Suprapubic skin (tissue), 4 donors: ENCODE data around the gene WFDC1. TPM values are rescaled to one million over a fixed set of nuclear protein-coding genes. Genes with fewer than 3 reads are reported as not detected.

Source experiments
- DNase-seq, 2 donors: peaks; one replicate each; pipeline ENCODE4 v3.0.0-alpha.2; 2019; ENCODE audit warnings: low spot score in 2 of 2
- H3K27ac ChIP-seq: fragments of 200-600 bp; sonication (generic); one replicate; pipeline ENCODE4 v1.5.1; 2019
- H3K27me3 ChIP-seq: fragments of 200-600 bp; sonication (generic); one replicate; pipeline ENCODE4 v1.5.1; 2019
- H3K36me3 ChIP-seq: fragments of 200-600 bp; sonication (generic); one replicate; pipeline ENCODE4 v1.5.1; 2019
- H3K4me1 ChIP-seq: fragments of 200-600 bp; sonication (generic); one replicate; pipeline ENCODE4 v1.5.1; 2019
- H3K4me3 ChIP-seq: fragments of 200-600 bp; sonication (generic); one replicate; pipeline ENCODE4 v1.5.1; 2019; ENCODE audit warnings: mild to moderate bottlenecking
- H3K9me3 ChIP-seq: fragments of 200-600 bp; sonication (generic); one replicate; pipeline ENCODE4 v1.5.1; 2019
- EP300 ChIP-seq: sonication (generic); formaldehyde crosslinking; IDR thresholded peaks from one replicate; pipeline ENCODE4 v1.6.1; 2017; ENCODE audit warnings: antibody characterized with exemption
- POLR2A ChIP-seq, 2 donors: fragments of 450-650 bp; IDR thresholded peaks; one replicate each; pipeline ENCODE4 v1.6.1; 2017; ENCODE audit warnings: antibody characterized with exemption in 2 of 2, mild to moderate bottlenecking in 2 of 2, moderate library complexity in 2 of 2
- POLR2AphosphoS5 ChIP-seq, 3 donors: sonication (generic); formaldehyde crosslinking; IDR thresholded peaks; one replicate each; pipeline ENCODE4 v1.6.1; 2017; ENCODE audit warnings: antibody characterized with exemption in 3 of 3
- WGBS: methylation state at CpG from one replicate; pipeline ENCODE4 v1.1.5; 2018; 5-methylcytosine and 5-hydroxymethylcytosine counted together
- total RNA-seq, 4 donors: library from RNA; depleted of rRNA; stranded (reverse); fragments of >200 nt; gene quantifications; one replicate each; pipeline ENCODE4 v1.1.0, GENCODE V29; 2016
- TF ChIP-seq, protein P1 (sequence below), 2 donors: fragments of 200-600 bp in 1 of 2; fragments of 450-650 bp in 1 of 2; sonication (generic) in 1 of 2; IDR thresholded peaks; one replicate each; pipeline ENCODE4 v1.5.1; 2016 to 2019; ENCODE audit warnings: antibody characterized with exemption in 2 of 2, mild to moderate bottlenecking in 1 of 2, moderate library complexity in 1 of 2

WFDC1 gene
- total RNA-seq, 4 donors from 2014 or later: 0.49 to 1.4 (median 1.3) TPM; not detected in 1

DNA sequence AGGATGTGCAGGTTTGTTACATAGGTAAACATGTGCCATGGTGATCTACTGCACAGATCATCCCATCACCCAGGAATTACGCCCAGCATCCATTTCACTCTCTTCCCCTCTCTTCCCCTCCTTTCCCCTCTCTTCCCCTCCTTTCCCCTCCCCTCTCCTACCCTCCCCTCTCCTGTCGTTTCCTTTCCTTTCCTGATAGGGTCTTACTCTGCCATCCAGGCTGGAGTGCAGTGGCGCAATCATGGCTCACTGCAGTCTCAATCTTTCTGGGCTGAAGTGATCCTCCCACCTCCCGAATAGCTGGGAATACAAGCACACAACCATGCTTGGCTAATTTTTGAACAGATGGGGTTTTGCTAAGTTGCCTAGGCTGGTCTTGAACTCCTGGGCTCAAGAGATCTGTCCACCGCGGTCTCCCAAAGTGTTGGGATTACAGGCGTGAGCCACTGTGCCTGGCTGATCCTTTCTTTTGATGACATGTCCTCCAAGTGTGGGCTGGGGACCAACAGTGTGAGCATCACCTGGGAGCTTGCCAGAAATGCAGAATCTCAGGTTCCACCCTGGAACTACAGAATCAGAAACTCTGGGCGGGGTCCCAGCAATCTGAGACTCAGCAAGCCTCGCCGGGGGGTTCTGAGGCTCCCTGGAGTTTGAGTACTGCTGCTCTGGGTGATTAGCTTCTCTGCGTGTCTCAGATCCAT lies 84.5 kb downstream of the WFDC1 start:
- Histone ChIP-seq H3K36me3 (no peaks in the 10 kb centered on the region), H3K27ac (no peak overlapping the region), H3K4me1 (peaks cover 15% of the 10 kb centered on the region)

More for the DNA sequence above, 84.5 kb downstream of the WFDC1 start:
- TF ChIP-seq POLR2A (IDR thresholded peaks at IDR 0.05) (no peak), EP300 (no peak), POLR2AphosphoS5 (IDR thresholded peaks at IDR 0.05) (no peak)
- TF ChIP-seq, protein P1, sequence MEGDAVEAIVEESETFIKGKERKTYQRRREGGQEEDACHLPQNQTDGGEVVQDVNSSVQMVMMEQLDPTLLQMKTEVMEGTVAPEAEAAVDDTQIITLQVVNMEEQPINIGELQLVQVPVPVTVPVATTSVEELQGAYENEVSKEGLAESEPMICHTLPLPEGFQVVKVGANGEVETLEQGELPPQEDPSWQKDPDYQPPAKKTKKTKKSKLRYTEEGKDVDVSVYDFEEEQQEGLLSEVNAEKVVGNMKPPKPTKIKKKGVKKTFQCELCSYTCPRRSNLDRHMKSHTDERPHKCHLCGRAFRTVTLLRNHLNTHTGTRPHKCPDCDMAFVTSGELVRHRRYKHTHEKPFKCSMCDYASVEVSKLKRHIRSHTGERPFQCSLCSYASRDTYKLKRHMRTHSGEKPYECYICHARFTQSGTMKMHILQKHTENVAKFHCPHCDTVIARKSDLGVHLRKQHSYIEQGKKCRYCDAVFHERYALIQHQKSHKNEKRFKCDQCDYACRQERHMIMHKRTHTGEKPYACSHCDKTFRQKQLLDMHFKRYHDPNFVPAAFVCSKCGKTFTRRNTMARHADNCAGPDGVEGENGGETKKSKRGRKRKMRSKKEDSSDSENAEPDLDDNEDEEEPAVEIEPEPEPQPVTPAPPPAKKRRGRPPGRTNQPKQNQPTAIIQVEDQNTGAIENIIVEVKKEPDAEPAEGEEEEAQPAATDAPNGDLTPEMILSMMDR (IDR thresholded peaks at IDR 0.05): no peak
- 68% methylated on average over 11 of the region's 11 CpGs for WGBS
- H3K9me3 ChIP-seq: no peaks in the 10 kb centered on the region
- H3K4me3 ChIP-seq: no peak overlapping the region
- H3K27me3 ChIP-seq: peaks cover 4% of the 10 kb centered on the region
- DNase-seq: no peak

Other genes starting within 250 kb of the WFDC1 start
- gene MBTPS1, start 177.9 kb upstream of the WFDC1 start, total RNA-seq: 100 to 1,000 TPM in 1 of 4 donors, 10 to 100 TPM in 3; 70.0 to 116 (median 86.5) TPM
- 10 to 100 TPM in 3 of 4 donors, 1 to 10 TPM in 1; 8.3 to 22.8 (median 12.4) TPM for gene HSDL1, start 149.7 kb upstream of the WFDC1 start, total RNA-seq
- gene DNAAF1, start 149.6 kb upstream of the WFDC1 start, total RNA-seq: under 1 TPM in 2 of 4 donors, not detected in 2; 0.72 to 0.89 TPM
- gene TAF1C, start 107.8 kb upstream of the WFDC1 start, total RNA-seq: 10 to 100 TPM; 46.7 to 75.5 (median 55.2) TPM
- gene ADAD2, start 103.7 kb upstream of the WFDC1 start, total RNA-seq: 1 to 10 TPM in 3 of 4 donors, not detected in 1; 1.9 to 2.6 (median 2.4) TPM
- gene KCNG4, start 54.9 kb upstream of the WFDC1 start, total RNA-seq: not detected
- gene ATP2C2, start 73.7 kb downstream of the WFDC1 start, total RNA-seq: 10 to 100 TPM; 28.0 to 85.6 (median 40.3) TPM
- 10 to 100 TPM in 3 of 4 donors, 1 to 10 TPM in 1; 9.2 to 17.9 (median 13.6) TPM for gene MEAK7, start 209.8 kb downstream of the WFDC1 start, total RNA-seq